ENCODE measurements around the gene NR3C2. TPM values are rescaled to one million over a fixed set of nuclear protein-coding genes. Genes with fewer than 3 reads are reported as not detected.
A peak's percentile ranks its signal among the peaks of the same experiment; 100 is the strongest.

The NR3C2 gene
- 1 to 10 TPM; 5.3 to 5.7 TPM for total RNA-seq

DNA sequence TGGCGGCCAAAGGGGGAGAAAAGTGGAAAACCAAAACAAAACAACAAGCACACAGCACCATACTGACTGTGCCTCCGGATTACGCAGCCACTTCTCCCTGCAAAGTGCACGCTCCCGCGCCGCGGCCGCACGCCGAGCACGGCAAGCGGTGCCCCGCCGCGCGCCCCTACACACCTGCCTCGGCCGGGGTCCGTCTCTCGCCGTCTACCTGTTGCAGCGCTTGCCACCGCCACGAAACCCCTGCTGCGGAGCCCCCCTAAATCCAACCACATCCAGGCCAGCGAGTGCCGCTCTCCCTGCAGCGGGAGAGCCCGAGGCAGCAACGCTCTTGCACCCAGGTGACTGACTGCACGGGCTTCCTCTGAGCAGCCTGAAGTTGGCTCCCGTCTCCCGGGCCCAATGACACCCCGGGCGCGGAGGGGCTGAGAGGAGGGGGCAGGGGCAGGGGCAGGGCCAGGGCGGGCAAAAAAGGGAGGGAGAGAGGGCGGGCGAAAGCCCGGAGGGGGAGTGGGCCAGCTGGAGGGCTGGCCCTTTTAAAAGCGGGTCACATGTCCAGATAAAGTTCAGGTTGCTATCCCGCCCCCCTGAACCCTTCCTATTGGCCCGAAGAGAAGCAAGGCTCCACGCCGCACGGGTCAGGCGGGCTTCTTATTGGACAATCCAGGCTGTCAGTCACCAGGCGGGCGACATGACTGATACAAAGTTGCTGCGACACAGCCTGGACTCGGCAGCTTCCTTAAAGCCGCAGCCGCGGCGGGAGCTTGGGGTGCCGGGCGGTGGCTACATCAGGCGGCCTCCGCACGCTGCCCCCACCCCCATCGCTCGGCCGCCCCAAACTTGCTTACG is at the start of gene NR3C2:
TSS of gene NR3C2 (minus strand) at position 429 of the 846 bp plus-strand sequence.
- POLR2A ChIA-PET: interaction anchor here (1.0 to 3.1 kb wide), 10 partner anchors 9 to 397 kb away, joined by 3 to 11 read pairs (median 4); no protein-coding TSS in a partner anchor
- CTCF ChIA-PET: interaction anchor here (1.7 to 2.1 kb wide), 2 partner anchors 386 to 390 kb away, joined by 4 to 10 read pairs; no protein-coding TSS in a partner anchor
- Mint-ChIP-seq H3K4me1 (ENCODE audit: low read depth) (peaks cover 26% of the 10 kb centered on the region), H3K4me3 (peak within 1 kb of the TSS; percentile 97), H3K27me3 (ENCODE audit: low read depth) (peaks cover 15% of the 10 kb centered on the region), H3K9me3 (ENCODE audit: insufficient read depth) (no peaks in the 10 kb centered on the region), H3K27ac (peak within 1 kb of the TSS; percentile 95), H3K36me3 (ENCODE audit: low read depth) (no peaks in the 10 kb centered on the region)
- ATAC-seq (peak; percentile 90), DNase-seq (peak; percentile 98)

DNA sequence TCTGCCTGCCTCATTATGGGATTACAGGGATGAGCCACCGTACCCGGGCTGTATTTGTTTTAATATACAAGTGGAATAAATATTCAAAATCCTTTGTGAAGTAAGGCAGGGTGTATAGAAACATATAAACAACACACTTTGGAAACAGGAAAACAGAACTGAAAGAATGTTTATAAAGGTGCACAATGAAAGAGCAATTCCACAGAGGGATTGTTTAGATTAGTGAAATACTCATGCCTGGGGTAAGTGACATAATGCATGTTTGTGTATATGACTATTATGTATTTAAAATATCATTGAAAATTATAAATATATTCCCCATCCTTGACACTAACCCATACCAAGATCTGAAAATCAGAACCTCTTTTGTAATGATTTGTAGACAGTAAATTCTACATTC is 45.0 kb upstream of the NR3C2 start:
- H3K9me3 Mint-ChIP-seq (ENCODE audit: insufficient read depth): no peaks in the 10 kb centered on the region
- ATAC-seq: no peak
- H3K27ac Mint-ChIP-seq: no peak overlapping the region
- H3K27me3 Mint-ChIP-seq (ENCODE audit: low read depth): no peaks in the 10 kb centered on the region
- H3K36me3 Mint-ChIP-seq (ENCODE audit: low read depth): no peaks in the 10 kb centered on the region
- ChIA-PET POLR2A (no interaction called here), CTCF (no interaction called here)
- no peak overlapping the region for H3K4me3 Mint-ChIP-seq
- no peak for DNase-seq
- H3K4me1 Mint-ChIP-seq (ENCODE audit: low read depth): no peaks in the 10 kb centered on the region

DNA sequence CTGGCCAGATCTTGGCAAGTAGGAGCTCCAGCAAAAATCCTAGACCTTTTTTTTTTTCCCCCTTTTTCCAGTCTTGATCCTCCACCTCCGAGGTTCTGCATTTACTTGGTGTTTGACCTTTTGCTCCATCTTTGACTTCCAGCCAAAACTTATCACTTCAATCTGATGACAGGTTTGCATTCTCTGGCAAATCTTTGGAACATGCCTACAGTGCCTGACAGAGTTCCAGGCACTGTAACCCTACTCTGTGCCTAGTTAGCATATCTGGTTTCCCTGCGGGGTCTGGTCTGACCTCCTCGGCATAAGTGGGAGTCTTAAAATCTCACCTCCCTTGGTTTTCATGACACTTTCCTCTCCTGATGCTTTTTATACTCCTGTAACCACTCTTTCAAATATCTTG is 39.4 kb upstream of the NR3C2 start:
- ATAC-seq (no peak), DNase-seq (no peak)
- POLR2A ChIA-PET: no interaction called here
- no peak overlapping the region for H3K4me3 Mint-ChIP-seq
- CTCF ChIA-PET: no interaction called here
- H3K36me3 Mint-ChIP-seq (ENCODE audit: low read depth): no peaks in the 10 kb centered on the region
- H3K4me1 Mint-ChIP-seq (ENCODE audit: low read depth): no peaks in the 10 kb centered on the region
- H3K27ac Mint-ChIP-seq: no peak overlapping the region
- H3K9me3 Mint-ChIP-seq (ENCODE audit: insufficient read depth): no peaks in the 10 kb centered on the region
- no peaks in the 10 kb centered on the region for H3K27me3 Mint-ChIP-seq (ENCODE audit: low read depth)

- H3K4me3 Mint-ChIP-seq: no peak overlapping the region
- ATAC-seq: no peak
- POLR2A ChIA-PET: no interaction called here
- DNase-seq: no peak
- no peaks in the 10 kb centered on the region for H3K27me3 Mint-ChIP-seq (ENCODE audit: low read depth)
- H3K4me1 Mint-ChIP-seq (ENCODE audit: low read depth): no peaks in the 10 kb centered on the region
- CTCF ChIA-PET: no interaction called here
- no peaks in the 10 kb centered on the region for H3K36me3 Mint-ChIP-seq (ENCODE audit: low read depth)
- no peaks in the 10 kb centered on the region for H3K9me3 Mint-ChIP-seq (ENCODE audit: insufficient read depth)
- no peak overlapping the region for H3K27ac Mint-ChIP-seq
Observed at GRCh38 chr4:148477276-148477675, 35.1 kb upstream of the NR3C2 start.

DNA sequence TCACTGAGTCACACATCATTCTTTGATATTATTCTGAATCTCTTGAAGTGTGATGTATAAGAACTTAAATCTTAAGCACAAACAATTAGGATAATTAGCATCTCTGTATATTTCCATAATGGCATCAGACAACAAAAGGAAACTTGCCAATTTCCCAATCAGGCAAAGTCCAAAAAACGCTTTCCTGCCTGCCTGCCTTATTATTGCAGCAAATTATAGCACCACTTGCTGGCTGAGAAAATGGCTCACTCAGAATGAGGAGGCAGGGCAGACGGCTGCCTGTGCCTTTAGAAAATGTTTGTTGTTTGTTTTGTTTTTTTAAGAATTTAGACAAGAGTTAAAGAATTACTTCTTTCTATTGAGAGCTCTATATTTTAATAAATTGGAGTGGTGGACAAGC is 27.7 kb upstream of the NR3C2 start:
- H3K27me3 Mint-ChIP-seq (ENCODE audit: low read depth): no peaks in the 10 kb centered on the region
- no peak overlapping the region for H3K27ac Mint-ChIP-seq
- ATAC-seq (no peak), DNase-seq (no peak)
- no peak overlapping the region for H3K4me3 Mint-ChIP-seq
- H3K9me3 Mint-ChIP-seq (ENCODE audit: insufficient read depth): no peaks in the 10 kb centered on the region
- CTCF ChIA-PET: no interaction called here
- H3K36me3 Mint-ChIP-seq (ENCODE audit: low read depth): no peaks in the 10 kb centered on the region
- POLR2A ChIA-PET: no interaction called here
- H3K4me1 Mint-ChIP-seq (ENCODE audit: low read depth): no peaks in the 10 kb centered on the region

DNA sequence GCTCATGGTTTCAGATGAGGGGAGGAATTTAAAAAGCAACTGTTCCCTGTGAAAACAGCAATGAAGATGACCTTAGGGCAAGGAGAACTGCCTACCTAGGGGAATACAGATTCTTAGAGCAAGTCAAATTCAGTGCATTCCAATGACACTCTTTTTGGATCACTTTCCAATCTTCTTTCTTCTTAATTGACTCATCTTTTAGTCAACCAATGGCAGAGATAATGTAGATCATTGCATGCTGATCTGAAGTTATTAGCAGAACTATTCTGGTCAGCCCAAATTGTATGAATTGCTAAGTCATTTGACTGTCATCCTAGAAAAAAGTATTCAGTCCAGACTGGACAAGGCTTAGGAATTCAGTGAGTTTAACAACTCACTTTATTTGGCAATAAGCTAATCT is 12.6 kb upstream of the NR3C2 start:
- H3K27ac Mint-ChIP-seq: no peak overlapping the region
- ATAC-seq: no peak
- no peaks in the 10 kb centered on the region for H3K9me3 Mint-ChIP-seq (ENCODE audit: insufficient read depth)
- DNase-seq: no peak
- POLR2A ChIA-PET: no interaction called here
- no peaks in the 10 kb centered on the region for H3K27me3 Mint-ChIP-seq (ENCODE audit: low read depth)
- H3K4me1 Mint-ChIP-seq (ENCODE audit: low read depth): no peaks in the 10 kb centered on the region
- no peak overlapping the region for H3K4me3 Mint-ChIP-seq
- no peaks in the 10 kb centered on the region for H3K36me3 Mint-ChIP-seq (ENCODE audit: low read depth)
- CTCF ChIA-PET: no interaction called here

DNA sequence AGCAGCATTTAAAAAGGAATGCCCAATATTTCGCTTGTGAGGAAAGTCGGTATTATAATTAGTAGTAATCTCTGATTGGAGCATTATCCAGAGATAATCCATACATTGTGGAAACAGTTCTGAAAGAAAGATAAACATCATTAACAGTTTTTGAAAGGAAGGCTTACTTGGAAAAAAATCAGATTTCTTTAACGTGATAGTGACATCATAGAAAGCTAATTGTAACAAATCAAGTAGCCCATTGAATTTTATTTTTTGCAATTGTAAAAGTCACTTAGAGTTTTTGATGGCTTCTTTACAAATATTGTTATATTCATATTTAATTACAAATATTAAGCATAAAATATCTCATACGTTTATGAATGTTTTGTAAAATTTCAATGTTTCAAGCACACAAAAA is 11.6 kb upstream of the NR3C2 start:
- POLR2A ChIA-PET: no interaction called here
- Mint-ChIP-seq H3K4me3 (no peak overlapping the region), H3K4me1 (ENCODE audit: low read depth) (no peaks in the 10 kb centered on the region), H3K9me3 (ENCODE audit: insufficient read depth) (no peaks in the 10 kb centered on the region), H3K27ac (no peak overlapping the region), H3K36me3 (ENCODE audit: low read depth) (no peaks in the 10 kb centered on the region), H3K27me3 (ENCODE audit: low read depth) (no peaks in the 10 kb centered on the region)
- ATAC-seq (no peak), DNase-seq (no peak)
- CTCF ChIA-PET: no interaction called here

GRCh38 chr4:148452970-148453369 is 10.8 kb upstream of the NR3C2 start:
- no peaks in the 10 kb centered on the region for H3K27me3 Mint-ChIP-seq (ENCODE audit: low read depth)
- no peaks in the 10 kb centered on the region for H3K36me3 Mint-ChIP-seq (ENCODE audit: low read depth)
- no peaks in the 10 kb centered on the region for H3K9me3 Mint-ChIP-seq (ENCODE audit: insufficient read depth)

GRCh38 chr4:148449921-148450320 is 7.7 kb upstream of the NR3C2 start:
- Mint-ChIP-seq H3K4me3 (no peak overlapping the region), H3K27me3 (ENCODE audit: low read depth) (peaks cover 13% of the 10 kb centered on the region), H3K4me1 (ENCODE audit: low read depth) (peaks cover 14% of the 10 kb centered on the region), H3K9me3 (ENCODE audit: insufficient read depth) (no peaks in the 10 kb centered on the region), H3K36me3 (ENCODE audit: low read depth) (no peaks in the 10 kb centered on the region), H3K27ac (no peak overlapping the region)
- ChIA-PET CTCF (no interaction called here), POLR2A (no interaction called here)
- no peak for ATAC-seq
- DNase-seq: no peak

More at GRCh38 chr4:148452970-148453369, 10.8 kb upstream of the NR3C2 start:
- DNase-seq (no peak), ATAC-seq (no peak)
- ChIA-PET POLR2A (no interaction called here), CTCF (no interaction called here)
- H3K27ac Mint-ChIP-seq: no peak overlapping the region
- H3K4me3 Mint-ChIP-seq: no peak overlapping the region
- no peaks in the 10 kb centered on the region for H3K4me1 Mint-ChIP-seq (ENCODE audit: low read depth)

DNA sequence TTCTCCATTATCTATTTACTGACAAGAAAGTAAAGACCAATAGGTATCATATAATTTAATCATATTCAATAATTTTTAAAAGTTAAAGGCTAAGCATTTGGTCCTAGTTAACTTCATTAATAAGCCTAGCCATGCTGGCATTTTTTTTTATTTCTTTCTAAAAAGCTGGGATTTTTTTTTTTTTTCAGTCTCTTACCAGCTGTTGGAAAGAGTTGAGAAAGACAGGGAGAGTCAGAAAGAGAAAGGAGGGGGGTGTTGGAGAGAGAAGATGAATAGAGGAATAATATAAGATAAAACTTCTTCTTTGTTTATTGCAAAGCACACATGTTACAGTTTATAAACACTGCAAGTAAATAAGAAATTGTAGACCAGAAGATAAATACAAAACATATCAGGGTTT is 5.9 kb upstream of the NR3C2 start:
- H3K27me3 Mint-ChIP-seq (ENCODE audit: low read depth): peaks cover 13% of the 10 kb centered on the region
- no peaks in the 10 kb centered on the region for H3K9me3 Mint-ChIP-seq (ENCODE audit: insufficient read depth)
- DNase-seq (no peak), ATAC-seq (no peak)
- H3K4me3 Mint-ChIP-seq: no peak overlapping the region
- no peaks in the 10 kb centered on the region for H3K36me3 Mint-ChIP-seq (ENCODE audit: low read depth)
- POLR2A ChIA-PET: no interaction called here
- peaks cover 14% of the 10 kb centered on the region for H3K4me1 Mint-ChIP-seq (ENCODE audit: low read depth)
- CTCF ChIA-PET: no interaction called here
- H3K27ac Mint-ChIP-seq: no peak overlapping the region

DNA sequence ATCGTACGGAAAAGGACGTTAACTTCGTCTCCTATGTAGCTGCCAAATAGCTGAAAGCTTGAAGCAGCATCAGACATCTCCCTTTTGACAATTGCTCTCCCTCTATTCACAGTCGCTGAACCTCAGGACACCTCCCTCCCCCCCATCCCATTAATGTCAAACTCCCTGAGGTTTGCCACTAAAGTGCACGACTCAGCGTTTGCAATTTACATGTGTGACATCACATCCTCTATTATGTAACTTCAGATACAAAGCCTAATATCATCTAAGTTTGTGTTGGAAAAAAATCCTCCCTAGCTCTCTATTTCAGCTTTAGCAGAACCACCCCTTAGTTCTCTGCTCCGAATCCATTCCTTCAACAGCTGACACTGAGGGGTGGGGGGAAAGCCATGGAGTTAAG is 5.5 kb upstream of the NR3C2 start:
- CTCF ChIA-PET: interaction anchor here (1.4 kb wide), 1 partner anchor 393 kb away, joined by 3 read pairs; no protein-coding TSS in a partner anchor

GRCh38 chr4:148445860-148446330 is 3.7 kb upstream of the NR3C2 start:
- ATAC-seq (no peak), DNase-seq (no peak)
- no peaks in the 10 kb centered on the region for H3K36me3 Mint-ChIP-seq (ENCODE audit: low read depth)
- peak overlapping the region; percentile 76 for H3K4me3 Mint-ChIP-seq
- H3K27ac Mint-ChIP-seq: peak overlapping the region; percentile 74
- ChIA-PET CTCF (interaction anchor here (1.3 kb wide), 1 partner anchor 389 kb away, joined by 5 read pairs; no protein-coding TSS in a partner anchor), POLR2A (no interaction called here)
- H3K4me1 Mint-ChIP-seq (ENCODE audit: low read depth): peaks cover 22% of the 10 kb centered on the region
- peaks cover 14% of the 10 kb centered on the region for H3K27me3 Mint-ChIP-seq (ENCODE audit: low read depth)
- no peaks in the 10 kb centered on the region for H3K9me3 Mint-ChIP-seq (ENCODE audit: insufficient read depth)

More for the DNA sequence above, 5.5 kb upstream of the NR3C2 start:
- no peak overlapping the region for H3K27ac Mint-ChIP-seq
- no peak for ATAC-seq
- peaks cover 14% of the 10 kb centered on the region for H3K4me1 Mint-ChIP-seq (ENCODE audit: low read depth)
- peaks cover 13% of the 10 kb centered on the region for H3K27me3 Mint-ChIP-seq (ENCODE audit: low read depth)
- H3K4me3 Mint-ChIP-seq: no peak overlapping the region
- no peak for DNase-seq
- POLR2A ChIA-PET: no interaction called here
- H3K36me3 Mint-ChIP-seq (ENCODE audit: low read depth): no peaks in the 10 kb centered on the region
- no peaks in the 10 kb centered on the region for H3K9me3 Mint-ChIP-seq (ENCODE audit: insufficient read depth)

All from activated CD8-positive, alpha-beta T cell treated with anti-CD3 and anti-CD28 coated beads, Interleukin-2, amount 10 ng/mL, durations not matched to agents 7 days and 5 days (primary cell).